Measurements from ENCODE around the gene PHACTR1.
"Not testable (repeated sequence)": the region's sequence is repeated elsewhere in the genome, so short reads cannot be mapped to it uniquely, and the experiment has no call there.

Gene PHACTR1

DNA sequence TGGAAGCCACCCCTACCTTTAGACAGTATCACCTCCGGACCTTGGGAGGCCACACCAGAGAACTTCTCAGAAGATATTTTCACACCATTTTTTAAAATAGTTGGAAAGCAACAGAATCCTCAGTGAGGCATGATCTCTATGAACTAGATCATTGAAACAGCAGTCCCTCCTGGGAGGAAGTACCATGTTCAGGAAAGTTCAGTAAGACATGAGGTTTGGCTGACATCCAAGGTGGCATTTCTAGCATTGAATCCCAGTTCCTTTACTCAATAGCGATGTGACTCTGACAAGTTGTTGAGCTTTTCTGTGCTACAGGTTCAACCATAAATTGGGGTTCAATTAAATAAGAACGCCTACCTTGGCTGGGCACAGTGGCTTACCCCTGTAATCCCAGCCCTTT is 442.7 kb downstream of the PHACTR1 start:
- TF ChIP-seq, protein P1, sequence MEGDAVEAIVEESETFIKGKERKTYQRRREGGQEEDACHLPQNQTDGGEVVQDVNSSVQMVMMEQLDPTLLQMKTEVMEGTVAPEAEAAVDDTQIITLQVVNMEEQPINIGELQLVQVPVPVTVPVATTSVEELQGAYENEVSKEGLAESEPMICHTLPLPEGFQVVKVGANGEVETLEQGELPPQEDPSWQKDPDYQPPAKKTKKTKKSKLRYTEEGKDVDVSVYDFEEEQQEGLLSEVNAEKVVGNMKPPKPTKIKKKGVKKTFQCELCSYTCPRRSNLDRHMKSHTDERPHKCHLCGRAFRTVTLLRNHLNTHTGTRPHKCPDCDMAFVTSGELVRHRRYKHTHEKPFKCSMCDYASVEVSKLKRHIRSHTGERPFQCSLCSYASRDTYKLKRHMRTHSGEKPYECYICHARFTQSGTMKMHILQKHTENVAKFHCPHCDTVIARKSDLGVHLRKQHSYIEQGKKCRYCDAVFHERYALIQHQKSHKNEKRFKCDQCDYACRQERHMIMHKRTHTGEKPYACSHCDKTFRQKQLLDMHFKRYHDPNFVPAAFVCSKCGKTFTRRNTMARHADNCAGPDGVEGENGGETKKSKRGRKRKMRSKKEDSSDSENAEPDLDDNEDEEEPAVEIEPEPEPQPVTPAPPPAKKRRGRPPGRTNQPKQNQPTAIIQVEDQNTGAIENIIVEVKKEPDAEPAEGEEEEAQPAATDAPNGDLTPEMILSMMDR (conservative IDR thresholded peaks at IDR 0.05; ENCODE audit: low read depth) = no peak
- CTCF ChIA-PET = no interaction called here
- POLR2A ChIA-PET (ENCODE audit: low non-redundant PET) = no interaction called here

DNA sequence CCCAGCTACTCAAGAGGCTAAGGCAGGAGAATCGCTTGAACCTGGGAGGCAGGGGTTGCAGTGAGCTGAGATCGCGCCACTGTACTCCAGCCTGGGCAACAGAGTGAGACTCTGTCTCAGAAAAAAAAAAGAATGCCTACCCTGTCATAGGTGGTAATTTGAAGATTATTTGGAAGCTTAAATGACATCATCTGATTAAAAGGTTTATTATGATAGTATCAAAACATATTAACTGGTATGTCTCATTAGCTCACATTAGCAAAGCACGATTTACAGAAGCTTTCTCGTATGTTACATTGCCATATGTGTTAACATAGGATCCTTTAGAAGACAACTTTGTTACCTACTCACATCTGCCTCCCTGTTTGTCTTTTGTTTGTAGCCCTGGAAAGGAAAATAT is 443.3 kb downstream of the PHACTR1 start:
- CTCF ChIA-PET; DNase-seq (ENCODE audit: low spot score); POLR2A ChIA-PET (ENCODE audit: low non-redundant PET); H3K27ac ChIP-seq: not testable (repeated sequence)

More for the DNA sequence above, 442.7 kb downstream of the PHACTR1 start:
- H3K27ac ChIP-seq = no peak overlapping the region
- DNase-seq (ENCODE audit: low spot score) = no peak

DNA sequence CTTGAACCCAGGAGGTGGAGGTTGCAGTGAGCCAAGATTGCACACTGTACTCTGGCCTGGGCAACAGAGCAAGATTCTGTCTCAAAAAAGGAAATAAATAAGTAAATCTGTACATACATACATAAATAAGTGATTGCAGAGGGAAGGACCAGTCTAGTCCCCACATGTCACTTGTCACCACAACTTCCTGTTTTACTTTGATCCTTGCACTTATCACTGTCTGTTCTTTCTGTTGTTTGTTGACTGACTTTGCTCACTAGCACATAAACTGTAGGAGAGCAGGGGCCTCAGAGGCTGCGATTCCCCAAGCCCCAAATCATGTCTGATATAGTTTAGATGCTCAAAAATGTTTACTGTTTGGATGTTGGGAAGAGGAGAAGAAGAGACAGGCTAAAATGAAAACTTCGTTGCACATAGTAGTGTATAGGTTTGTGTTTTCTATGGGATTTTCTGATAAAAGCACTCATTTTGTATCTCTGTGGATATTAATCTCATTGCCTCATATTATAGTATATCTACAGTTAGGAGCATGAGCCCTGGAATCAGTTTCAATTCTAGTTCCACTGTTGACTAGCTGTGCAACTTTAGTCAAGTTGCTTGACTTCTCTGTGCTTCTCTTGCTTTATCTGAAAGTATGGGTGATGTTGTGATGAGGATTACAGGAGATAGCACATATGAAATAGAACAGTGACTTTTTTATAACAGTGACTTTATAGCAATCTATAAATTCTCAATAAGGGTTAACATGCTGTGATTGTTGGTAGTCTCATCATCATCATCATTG is 446.8 kb downstream of the PHACTR1 start:
- TF ChIP-seq, protein P1 (conservative IDR thresholded peaks at IDR 0.05; ENCODE audit: low read depth) = no peak
- DNase-seq (ENCODE audit: low spot score) = no peak
- CTCF ChIA-PET = no interaction called here
- no peak overlapping the region for H3K27ac ChIP-seq
- POLR2A ChIA-PET (ENCODE audit: low non-redundant PET) = no interaction called here

DNA sequence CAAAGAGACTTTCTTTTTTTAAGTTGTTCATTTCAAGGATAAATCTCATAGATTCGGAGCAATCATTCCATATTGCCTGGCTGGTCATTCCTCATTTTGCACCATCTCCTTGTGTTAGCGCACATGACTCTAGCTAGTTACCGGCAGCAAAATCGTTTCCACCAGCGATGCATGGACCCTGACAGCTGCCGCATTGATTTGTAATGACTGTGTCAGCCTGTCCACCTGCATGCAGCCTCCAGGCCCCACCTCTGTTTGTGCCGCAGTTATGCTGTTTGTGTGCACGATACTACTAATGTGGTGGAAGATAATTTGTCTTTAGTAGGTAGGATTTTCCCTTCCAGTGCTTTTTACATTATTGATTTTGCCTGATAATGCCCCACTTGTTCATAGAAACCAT is 447.7 kb downstream of the PHACTR1 start:
- ChIA-PET POLR2A (ENCODE audit: low non-redundant PET) (no interaction called here), CTCF (no interaction called here)
- DNase-seq (ENCODE audit: low spot score) = no peak
- no peak overlapping the region for H3K27ac ChIP-seq
- TF ChIP-seq, protein P1 (conservative IDR thresholded peaks at IDR 0.05; ENCODE audit: low read depth) = no peak

DNA sequence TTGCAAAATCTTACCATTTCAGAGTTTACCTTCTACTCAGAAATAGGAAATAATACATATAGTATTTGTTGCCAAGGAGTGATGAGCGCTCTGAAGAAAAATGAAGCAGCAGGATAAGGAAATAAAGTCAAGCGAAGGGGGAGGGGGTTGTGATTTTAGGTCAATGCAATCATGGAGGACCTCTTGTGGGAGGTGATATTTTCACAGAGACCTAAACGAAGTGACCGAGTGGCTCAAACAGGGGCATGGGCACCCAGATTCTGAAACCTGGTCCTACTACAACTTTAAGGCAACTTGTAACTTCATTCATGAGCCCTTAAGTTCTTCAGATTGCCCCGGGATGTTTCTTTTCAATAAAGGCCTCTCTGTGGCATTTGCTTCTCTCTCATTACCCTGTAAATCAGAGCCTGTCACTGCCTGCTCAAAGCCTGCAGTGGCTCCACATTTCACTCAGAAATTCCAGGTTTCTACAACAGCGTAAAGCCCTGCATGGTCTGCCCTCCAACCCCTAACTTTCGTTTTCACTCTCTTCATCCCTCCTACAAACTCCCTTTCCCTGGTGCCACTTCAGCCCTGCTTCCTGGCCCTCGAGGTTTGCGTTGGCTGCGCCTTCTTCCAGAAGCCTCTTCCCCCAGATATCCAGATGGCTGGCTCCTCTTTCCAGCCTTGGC is 449.1 kb downstream of the PHACTR1 start:
- H3K27ac ChIP-seq = no peak overlapping the region
- DNase-seq (ENCODE audit: low spot score) = no peak
- CTCF ChIA-PET = no interaction called here
- TF ChIP-seq, protein P1 (conservative IDR thresholded peaks at IDR 0.05; ENCODE audit: low read depth) = no peak
- POLR2A ChIA-PET (ENCODE audit: low non-redundant PET) = no interaction called here

DNA sequence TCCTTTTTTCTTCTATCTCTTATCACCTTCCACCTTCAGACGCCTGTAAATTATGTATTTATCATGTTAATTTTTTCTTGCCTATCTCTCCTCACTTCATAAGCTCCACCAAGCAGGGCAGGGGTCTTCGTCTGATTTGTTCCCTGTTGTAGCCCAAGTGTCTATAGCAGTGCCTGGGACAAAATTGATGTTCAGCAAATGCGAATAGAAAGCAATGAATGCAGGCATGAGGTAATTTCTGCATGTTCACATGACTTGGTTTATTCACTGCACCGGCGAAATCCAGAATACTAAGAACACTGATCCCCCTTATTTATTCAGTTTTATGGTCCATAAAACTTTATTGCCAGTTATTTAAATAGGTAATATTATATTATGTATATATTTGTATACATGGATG is 449.7 kb downstream of the PHACTR1 start:
- no peak for DNase-seq (ENCODE audit: low spot score)
- H3K27ac ChIP-seq = no peak overlapping the region
- ChIA-PET CTCF (interaction anchor here (0.7 kb wide), 1 partner anchor 1993 kb away, joined by 3 read pairs; no protein-coding TSS in a partner anchor), POLR2A (ENCODE audit: low non-redundant PET) (no interaction called here)
- TF ChIP-seq, protein P1 (conservative IDR thresholded peaks at IDR 0.05; ENCODE audit: low read depth) = no peak

DNA sequence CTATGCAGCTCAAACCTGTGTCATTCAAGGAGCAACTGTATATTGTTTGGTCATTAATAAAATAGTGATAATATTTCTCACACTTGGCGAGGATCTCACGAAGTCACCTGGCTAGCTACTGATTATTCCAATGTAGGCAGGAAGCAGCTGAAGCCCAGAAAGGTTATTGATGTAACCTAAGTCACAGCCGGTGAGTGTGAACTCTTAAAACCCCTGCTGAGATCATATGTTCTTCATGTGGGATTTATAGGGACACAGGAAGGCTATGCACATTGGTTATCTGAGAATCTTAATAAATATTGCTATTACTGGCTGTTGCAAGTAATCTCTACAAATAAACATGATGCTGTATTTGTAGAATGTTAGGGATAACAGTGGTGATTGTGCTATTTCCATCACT is 450.3 kb downstream of the PHACTR1 start:
- H3K27ac ChIP-seq = no peak overlapping the region
- TF ChIP-seq, protein P1 (conservative IDR thresholded peaks at IDR 0.05; ENCODE audit: low read depth) = no peak
- CTCF ChIA-PET = no interaction called here
- DNase-seq (ENCODE audit: low spot score) = no peak
- POLR2A ChIA-PET (ENCODE audit: low non-redundant PET) = no interaction called here
